ENCODE measurements around the gene COL7A1. TPM values are rescaled to one million over a fixed set of nuclear protein-coding genes. Genes with fewer than 3 reads are reported as not detected.

The COL7A1 gene
- total and polyA plus RNA-seq, 4 donors = 4.3 to 18.7 (median 8.5) TPM

GRCh38 chr3:48569808-48570450 is 25.2 kb downstream of the COL7A1 start:
- DNase-seq = no peak

GRCh38 chr3:48569400-48569799 is 25.7 kb downstream of the COL7A1 start:
- Histone ChIP-seq H3K4me1 (ENCODE audit: control insufficient read depth in 5 of 5, insufficient read depth in 5 of 5, low read length in 5 of 5) (no peaks in the 10 kb centered on the region), H3K36me3 (ENCODE audit: control insufficient read depth in 4 of 4, insufficient read depth in 4 of 4, low read length in 4 of 4) (no peaks in the 10 kb centered on the region), H3K4me3 (no peak overlapping the region), H3K9ac (ENCODE audit: insufficient read depth in 1 of 2, low read length in 2 of 2) (no peak overlapping the region), H3K27ac (ENCODE audit: low read depth in 1 of 2, low read length in 1 of 2) (no peak overlapping the region), H3K27me3 (ENCODE audit: control insufficient read depth in 3 of 3, insufficient read depth in 3 of 3, low read length in 2 of 3) (no peaks in the 10 kb centered on the region), H3K9me3 (ENCODE audit: control insufficient read depth in 4 of 4, insufficient read depth in 3 of 4, low read length in 3 of 4) (no peaks in the 10 kb centered on the region)
- ATAC-seq (ENCODE audit: insufficient read depth, low FRiP score) (no peak), DNase-seq (no peak)
- TF ChIP-seq, protein P1, sequence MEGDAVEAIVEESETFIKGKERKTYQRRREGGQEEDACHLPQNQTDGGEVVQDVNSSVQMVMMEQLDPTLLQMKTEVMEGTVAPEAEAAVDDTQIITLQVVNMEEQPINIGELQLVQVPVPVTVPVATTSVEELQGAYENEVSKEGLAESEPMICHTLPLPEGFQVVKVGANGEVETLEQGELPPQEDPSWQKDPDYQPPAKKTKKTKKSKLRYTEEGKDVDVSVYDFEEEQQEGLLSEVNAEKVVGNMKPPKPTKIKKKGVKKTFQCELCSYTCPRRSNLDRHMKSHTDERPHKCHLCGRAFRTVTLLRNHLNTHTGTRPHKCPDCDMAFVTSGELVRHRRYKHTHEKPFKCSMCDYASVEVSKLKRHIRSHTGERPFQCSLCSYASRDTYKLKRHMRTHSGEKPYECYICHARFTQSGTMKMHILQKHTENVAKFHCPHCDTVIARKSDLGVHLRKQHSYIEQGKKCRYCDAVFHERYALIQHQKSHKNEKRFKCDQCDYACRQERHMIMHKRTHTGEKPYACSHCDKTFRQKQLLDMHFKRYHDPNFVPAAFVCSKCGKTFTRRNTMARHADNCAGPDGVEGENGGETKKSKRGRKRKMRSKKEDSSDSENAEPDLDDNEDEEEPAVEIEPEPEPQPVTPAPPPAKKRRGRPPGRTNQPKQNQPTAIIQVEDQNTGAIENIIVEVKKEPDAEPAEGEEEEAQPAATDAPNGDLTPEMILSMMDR (IDR thresholded peaks at IDR 0.05; ENCODE audit: control extremely low read depth, extremely low read depth) = no peak
- WGBS, 2 donors = 86 to 93% methylated on average over 10 of the region's 10 CpGs

More at GRCh38 chr3:48569808-48570450, 25.2 kb downstream of the COL7A1 start:
- H3K9me3 ChIP-seq (ENCODE audit: control insufficient read depth in 4 of 4, insufficient read depth in 3 of 4, low read length in 3 of 4) = no peaks in the 10 kb centered on the region
- TF ChIP-seq, protein P1 (IDR thresholded peaks at IDR 0.05; ENCODE audit: control extremely low read depth, extremely low read depth) = no peak
- no peaks in the 10 kb centered on the region for H3K4me1 ChIP-seq (ENCODE audit: control insufficient read depth in 5 of 5, insufficient read depth in 5 of 5, low read length in 5 of 5)
- no peak overlapping the region for H3K27ac ChIP-seq (ENCODE audit: low read depth in 1 of 2, low read length in 1 of 2)
- no peak overlapping the region for H3K4me3 ChIP-seq
- no peak overlapping the region for H3K9ac ChIP-seq (ENCODE audit: insufficient read depth in 1 of 2, low read length in 2 of 2)
- no peaks in the 10 kb centered on the region for H3K27me3 ChIP-seq (ENCODE audit: control insufficient read depth in 3 of 3, insufficient read depth in 3 of 3, low read length in 2 of 3)
- no peaks in the 10 kb centered on the region for H3K36me3 ChIP-seq (ENCODE audit: control insufficient read depth in 4 of 4, insufficient read depth in 4 of 4, low read length in 4 of 4)
- ATAC-seq (ENCODE audit: insufficient read depth, low FRiP score) = no peak
- WGBS, 2 donors = 90 to 94% methylated on average over 18 of the region's 18 CpGs

DNA sequence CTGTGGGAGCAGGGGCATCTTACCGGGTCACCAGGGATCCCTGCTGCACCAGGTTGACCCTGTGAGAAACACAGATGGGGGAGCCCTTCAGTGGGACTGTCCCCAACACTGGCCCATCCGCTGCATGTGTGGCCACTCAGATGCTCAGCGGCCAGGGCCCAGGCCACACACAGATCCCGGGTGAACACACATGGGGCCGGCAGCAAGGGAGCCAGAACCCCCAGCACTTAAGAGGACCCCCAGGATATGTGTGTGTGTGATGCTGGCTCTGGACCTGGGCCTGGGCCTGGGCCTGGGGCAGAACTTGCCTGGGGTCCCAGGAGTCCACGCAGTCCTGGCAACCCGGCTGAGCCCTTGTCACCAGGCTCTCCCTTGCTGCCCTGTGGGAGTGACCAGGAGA is 26.7 kb downstream of the COL7A1 start:
- no peak overlapping the region for H3K4me3 ChIP-seq
- H3K27me3 ChIP-seq (ENCODE audit: control insufficient read depth in 3 of 3, insufficient read depth in 3 of 3, low read length in 2 of 3) = no peaks in the 10 kb centered on the region
- DNase-seq (no peak), ATAC-seq (ENCODE audit: insufficient read depth, low FRiP score) (no peak)
- peaks cover 0 to 2% (median 0%) of the 10 kb centered on the region in 5 donors for H3K4me1 ChIP-seq (ENCODE audit: control insufficient read depth in 5 of 5, insufficient read depth in 5 of 5, low read length in 5 of 5)
- no peaks in the 10 kb centered on the region for H3K9me3 ChIP-seq (ENCODE audit: control insufficient read depth in 4 of 4, insufficient read depth in 3 of 4, low read length in 3 of 4)
- 92 to 95% methylated on average over 7 of the region's 7 CpGs for WGBS, 2 donors
- TF ChIP-seq, protein P1 (IDR thresholded peaks at IDR 0.05; ENCODE audit: control extremely low read depth, extremely low read depth) = no peak
- H3K9ac ChIP-seq (ENCODE audit: insufficient read depth in 1 of 2, low read length in 2 of 2) = no peak overlapping the region
- no peaks in the 10 kb centered on the region for H3K36me3 ChIP-seq (ENCODE audit: control insufficient read depth in 4 of 4, insufficient read depth in 4 of 4, low read length in 4 of 4)
- H3K27ac ChIP-seq (ENCODE audit: low read depth in 1 of 2, low read length in 1 of 2) = no peak overlapping the region

GRCh38 chr3:48567500-48567899 is 27.6 kb downstream of the COL7A1 start:
- Histone ChIP-seq H3K9ac (ENCODE audit: insufficient read depth in 1 of 2, low read length in 2 of 2) (no peak overlapping the region), H3K27ac (ENCODE audit: low read depth in 1 of 2, low read length in 1 of 2) (no peak overlapping the region), H3K4me1 (ENCODE audit: control insufficient read depth in 5 of 5, insufficient read depth in 5 of 5, low read length in 5 of 5) (peaks cover 0 to 2% (median 0%) of the 10 kb centered on the region in 5 donors), H3K4me3 (no peak overlapping the region), H3K27me3 (ENCODE audit: control insufficient read depth in 3 of 3, insufficient read depth in 3 of 3, low read length in 2 of 3) (no peaks in the 10 kb centered on the region), H3K9me3 (ENCODE audit: control insufficient read depth in 4 of 4, insufficient read depth in 3 of 4, low read length in 3 of 4) (no peaks in the 10 kb centered on the region), H3K36me3 (ENCODE audit: control insufficient read depth in 4 of 4, insufficient read depth in 4 of 4, low read length in 4 of 4) (no peaks in the 10 kb centered on the region)
- ATAC-seq (ENCODE audit: insufficient read depth, low FRiP score) (no peak), DNase-seq (no peak)
- WGBS, 2 donors = 92 to 96% methylated on average over 11 of the region's 11 CpGs
- TF ChIP-seq, protein P1 (IDR thresholded peaks at IDR 0.05; ENCODE audit: control extremely low read depth, extremely low read depth) = no peak

All from lung (tissue), 12 donors.